Stimulated activated CD4-positive, alpha-beta T cell treated with anti-CD3 and anti-CD28 coated beads, Interleukin-12 subunit alpha, Interleukin-12 subunit beta, amount 100 ng/mL, for 48 hours (primary cell): ENCODE measurements around the gene CLPSL2.

ENCODE experiments used
- DNase-seq, 3 donors: peaks; one replicate each; pipeline ENCODE4 v3.0.0-alpha.2; 2020; ENCODE audit warnings: low read depth in 2 of 3, low spot score in 1 of 3

Gene CLPSL2

DNA sequence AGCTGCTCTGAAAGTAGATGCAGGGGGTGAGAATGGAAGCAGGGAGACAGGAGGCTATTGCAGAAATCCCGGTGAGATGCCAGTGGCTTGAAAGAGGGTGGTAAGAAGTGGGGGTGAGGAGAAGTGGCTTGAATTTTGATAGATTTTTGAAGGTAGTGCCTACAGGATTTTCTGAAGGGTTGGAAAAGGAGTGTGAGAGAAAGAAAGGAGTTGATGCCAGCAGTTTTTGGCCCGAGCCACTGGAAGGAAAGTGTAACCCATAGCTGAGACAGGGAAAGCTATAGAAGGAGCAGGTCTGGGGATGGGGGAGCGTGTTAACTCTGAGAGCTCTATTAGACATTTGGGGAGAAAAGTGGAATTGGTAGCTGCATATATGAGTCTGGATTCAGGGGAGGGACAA lies 29.9 kb upstream of the CLPSL2 start:
- DNase-seq: no peak

- DNase-seq: no peak
These were observed 28.5 kb upstream of the CLPSL2 start for GRCh38 chr6:35747877-35748276.

- DNase-seq: no peak
These were observed 25.8 kb upstream of the CLPSL2 start for GRCh38 chr6:35750557-35750956.

DNA sequence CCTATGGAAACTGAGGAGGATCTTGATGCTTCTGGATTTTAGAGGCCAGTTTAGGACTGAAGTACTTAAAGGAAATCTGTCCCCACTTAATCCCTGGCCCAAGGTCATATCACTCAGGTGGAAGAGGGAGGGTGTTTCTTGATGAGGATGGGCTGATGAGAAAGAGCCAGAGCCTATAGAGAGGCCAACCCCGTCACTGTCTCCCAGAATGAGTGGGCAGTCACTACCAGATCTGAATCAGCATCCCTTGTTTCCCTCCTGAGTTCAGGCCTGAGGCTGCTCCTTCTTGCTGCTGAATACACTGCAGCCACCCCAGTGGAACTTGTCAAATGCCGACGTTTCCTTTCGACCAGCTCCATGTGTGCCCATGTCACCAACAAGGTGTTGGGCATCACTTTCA lies 24.8 kb upstream of the CLPSL2 start:
- no peak for DNase-seq

DNA sequence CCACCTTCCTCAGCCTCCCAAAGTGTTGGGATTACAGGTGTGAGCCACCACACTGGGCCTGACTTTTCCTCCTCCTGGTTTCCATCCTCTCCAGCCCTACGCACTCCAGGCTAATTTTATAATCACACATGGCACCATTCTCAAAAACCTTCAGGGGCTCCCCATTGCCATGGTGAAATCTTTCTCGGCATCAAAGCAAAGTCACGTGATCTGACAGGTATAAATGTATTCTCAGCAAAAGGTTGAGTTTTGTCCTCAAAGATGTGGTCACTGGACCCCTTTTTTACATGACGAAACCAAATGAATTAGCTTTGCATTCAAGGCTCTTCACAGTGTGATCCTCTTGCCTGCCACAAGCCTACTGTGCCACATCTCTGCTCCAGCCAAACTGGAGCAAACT lies 24.1 kb upstream of the CLPSL2 start:
- DNase-seq: no peak

- no peak for DNase-seq
These were observed 21.7 kb upstream of the CLPSL2 start for GRCh38 chr6:35754452-35755277.

- no peak for DNase-seq
These were observed 21.0 kb upstream of the CLPSL2 start for GRCh38 chr6:35755278-35755924.

DNA sequence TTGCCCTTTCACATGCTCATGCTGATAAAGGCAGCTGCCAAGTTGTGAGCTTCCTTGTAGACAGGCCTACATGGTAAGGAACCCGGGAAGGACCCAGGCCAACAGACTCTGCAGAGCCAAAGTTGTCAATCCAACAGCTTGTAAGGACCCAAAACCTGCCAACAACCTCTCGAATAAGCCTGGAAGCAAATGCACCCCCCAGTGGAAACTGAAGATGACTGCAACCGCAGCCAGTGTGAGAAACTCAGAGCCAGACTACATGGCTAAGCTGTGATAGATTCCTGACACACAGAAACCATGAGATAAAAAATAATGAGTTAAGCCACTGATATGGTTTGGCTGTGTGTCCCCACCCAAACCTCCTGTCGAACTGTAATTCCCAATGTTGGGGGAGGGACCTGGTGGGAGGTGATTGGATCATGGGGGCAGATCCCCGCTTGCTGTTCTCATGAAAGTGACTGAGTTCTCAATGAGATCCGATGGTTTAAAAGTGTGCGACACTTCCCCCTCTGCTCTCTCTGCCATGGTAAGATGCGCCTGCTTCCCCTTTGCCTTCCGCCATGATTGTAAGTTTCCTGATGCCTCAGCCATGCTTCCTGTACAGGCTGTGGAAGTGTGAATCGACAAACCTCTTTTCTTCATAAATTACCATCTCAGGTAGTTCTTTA lies 18.8 kb upstream of the CLPSL2 start:
- peak in 1 of 3 donors; percentile 14 for DNase-seq

DNA sequence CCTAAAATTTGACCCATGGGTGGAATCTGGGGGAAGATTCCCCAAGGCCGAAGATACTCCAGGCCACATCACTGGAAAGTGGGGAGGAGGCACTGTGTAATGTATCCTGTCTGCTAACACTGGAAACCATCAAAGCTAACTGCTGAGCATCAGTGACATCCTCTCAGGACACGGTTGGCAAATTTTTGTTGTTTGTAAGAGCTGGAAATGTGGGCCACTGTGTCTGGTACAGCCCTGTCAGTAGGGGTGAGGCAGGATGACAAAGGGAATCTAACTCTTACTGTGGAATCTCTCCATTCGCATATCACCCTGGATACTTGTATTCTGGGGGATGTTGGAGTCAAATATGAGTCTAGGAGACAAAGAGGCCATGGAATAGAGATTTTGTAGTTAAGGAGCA lies 17.0 kb upstream of the CLPSL2 start:
- DNase-seq: no peak

DNA sequence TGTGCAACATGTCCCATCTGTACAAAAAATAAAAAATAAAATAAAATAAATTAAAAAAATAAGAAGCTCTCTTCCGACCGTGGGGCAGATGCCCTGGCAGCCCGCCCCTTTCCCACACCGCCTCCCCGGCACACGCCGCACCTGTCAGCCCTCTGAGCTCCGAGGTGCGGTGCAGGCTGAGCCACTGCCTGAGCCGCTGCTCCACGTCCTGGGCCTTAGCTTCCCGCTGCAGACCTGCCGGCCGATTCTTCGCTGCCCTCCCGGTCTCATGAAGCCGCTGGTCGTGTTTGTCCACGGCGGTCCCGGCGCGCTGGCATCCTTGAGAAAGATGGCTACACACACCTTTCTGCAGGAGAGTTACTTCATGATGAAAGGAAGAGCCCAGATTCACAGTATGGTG lies 10.7 kb upstream of the CLPSL2 start:
- no peak for DNase-seq

GRCh38 chr6:35769211-35769610 lies 7.2 kb upstream of the CLPSL2 start:
- no peak for DNase-seq

DNA sequence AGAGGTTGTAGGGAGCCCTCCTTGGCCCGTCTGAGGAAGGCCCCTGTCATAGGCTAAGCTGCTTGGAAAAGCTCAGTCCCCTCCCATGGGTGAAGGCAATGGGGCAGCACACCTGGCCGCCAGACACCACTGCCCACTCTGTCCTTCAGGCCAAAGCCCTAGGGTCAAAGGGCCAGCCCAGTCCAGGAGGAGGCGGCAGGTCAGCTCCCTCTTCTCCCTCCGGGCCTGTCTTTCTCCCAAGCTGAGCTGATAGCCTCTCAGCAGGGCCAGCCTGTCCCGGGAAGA lies 5.1 kb upstream of the CLPSL2 start:
- DNase-seq: no peak

GRCh38 chr6:35774116-35774794 lies 2.1 kb upstream of the CLPSL2 start:
- DNase-seq: no peak

GRCh38 chr6:35775031-35775430 lies 1.4 kb upstream of the CLPSL2 start:
- no peak for DNase-seq

DNA sequence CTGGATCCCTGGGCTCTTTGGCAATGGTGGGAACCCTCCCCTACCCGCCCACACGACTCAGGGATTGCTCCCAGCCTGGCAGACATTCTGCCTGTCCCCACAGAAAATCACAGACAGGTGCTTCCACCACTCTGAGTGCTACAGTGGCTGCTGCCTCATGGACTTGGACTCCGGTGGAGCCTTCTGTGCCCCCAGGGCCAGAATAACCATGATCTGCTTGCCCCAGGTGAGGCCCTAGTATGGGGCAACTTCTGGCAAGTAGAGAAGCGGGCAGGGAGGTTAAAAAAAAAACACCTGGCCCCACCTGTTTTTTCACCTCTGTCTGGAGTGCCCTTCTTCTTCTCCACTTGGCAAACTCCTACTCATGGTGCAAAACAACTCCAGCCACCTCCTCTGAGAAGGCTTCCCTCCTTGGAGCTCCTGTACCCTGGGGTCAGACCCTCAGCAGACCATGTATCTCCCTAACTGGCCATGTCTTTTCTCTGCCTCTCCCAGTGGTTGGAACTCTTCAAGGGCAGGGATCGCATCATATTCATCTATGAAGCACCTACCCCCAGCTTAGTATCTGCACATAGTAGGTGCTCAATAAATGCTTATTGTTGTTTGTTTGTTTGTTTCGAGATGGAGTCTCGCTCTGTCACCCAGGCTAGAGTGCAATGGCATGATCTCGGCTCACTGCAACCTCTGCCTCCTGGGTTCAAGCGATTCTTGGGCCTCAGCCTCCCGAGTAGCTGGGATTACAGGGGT lies 1.1 kb downstream of the CLPSL2 start:
- DNase-seq: no peak

DNA sequence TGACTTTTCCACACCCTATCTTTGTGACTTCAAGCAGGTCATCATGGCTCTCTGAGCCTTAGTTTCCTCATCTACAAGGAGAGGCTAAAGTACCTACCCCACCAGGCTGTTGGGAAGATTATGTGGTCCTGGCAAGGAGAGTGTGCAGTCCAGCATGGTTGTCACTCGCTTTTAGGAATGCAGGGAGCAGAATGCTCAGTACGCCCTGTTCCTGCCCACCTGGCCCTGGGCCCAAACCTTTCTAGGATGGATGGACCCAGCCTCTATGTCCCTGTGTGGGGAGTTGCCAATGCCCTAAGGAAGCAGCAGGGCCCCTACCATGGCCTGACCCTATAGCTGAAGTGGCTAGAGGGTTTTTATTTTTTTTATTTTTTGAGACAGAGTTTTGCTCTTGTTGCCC lies 2.0 kb downstream of the CLPSL2 start:
- DNase-seq: no peak

DNA sequence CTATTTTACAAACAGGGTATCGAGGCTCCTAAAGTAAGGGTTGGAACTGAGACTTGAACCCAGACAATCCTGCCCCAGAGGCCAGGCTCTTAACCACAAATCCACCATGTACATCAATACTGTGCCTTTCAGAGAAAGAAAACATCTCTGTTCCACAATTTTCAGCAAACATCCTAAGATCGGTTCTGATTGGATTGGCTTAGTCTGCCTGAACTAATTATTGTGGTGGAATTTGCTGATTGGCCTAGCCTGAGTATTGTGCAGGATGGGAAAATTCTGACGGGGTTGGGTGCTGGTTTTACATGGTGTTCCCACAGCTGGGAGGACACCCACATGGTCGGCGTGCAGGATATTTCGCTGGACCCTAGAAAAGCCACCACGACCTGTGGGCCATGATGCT lies 4.3 kb downstream of the CLPSL2 start, which contains the start of gene CLPSL1:
Gene CLPSL1 (plus strand): TSS at position 301 of the 400 bp plus-strand sequence. CDS start 92 bp downstream, at position 393.
- DNase-seq: no peak

DNA sequence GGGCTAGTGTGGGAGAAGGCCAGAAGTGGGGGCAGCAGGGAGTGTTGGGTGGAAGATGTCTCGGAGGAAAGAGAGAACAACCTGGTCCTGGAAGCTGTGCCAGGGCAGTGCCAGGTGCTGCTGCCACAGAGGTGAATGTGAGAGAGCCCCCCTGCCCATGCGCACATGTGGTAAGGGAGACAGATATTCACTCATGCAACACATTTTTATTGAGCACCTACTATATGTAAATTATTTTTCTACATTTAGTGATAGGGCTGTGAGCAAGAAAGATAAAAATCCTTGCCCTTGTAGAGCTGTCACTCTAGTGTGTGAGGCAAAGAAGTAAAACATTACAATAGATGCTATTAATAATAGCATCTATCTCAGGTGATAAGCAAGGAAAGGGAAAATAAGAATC lies 4.9 kb downstream of the CLPSL2 start:
- DNase-seq: no peak

- DNase-seq: no peak
These were observed 6.0 kb downstream of the CLPSL2 start for GRCh38 chr6:35782424-35782823.

- DNase-seq: no peak
These were observed 7.8 kb downstream of the CLPSL2 start for GRCh38 chr6:35784200-35784599.

GRCh38 chr6:35786272-35786671 lies 9.9 kb downstream of the CLPSL2 start:
- DNase-seq: no peak
